Measurements from ENCODE around the gene GAS2L2. TPM values are rescaled to one million over a fixed set of nuclear protein-coding genes. Genes with fewer than 3 reads are reported as not detected.

The GAS2L2 gene
- total RNA-seq, 1 experiment from 2014 or later: 0.15 TPM

DNA sequence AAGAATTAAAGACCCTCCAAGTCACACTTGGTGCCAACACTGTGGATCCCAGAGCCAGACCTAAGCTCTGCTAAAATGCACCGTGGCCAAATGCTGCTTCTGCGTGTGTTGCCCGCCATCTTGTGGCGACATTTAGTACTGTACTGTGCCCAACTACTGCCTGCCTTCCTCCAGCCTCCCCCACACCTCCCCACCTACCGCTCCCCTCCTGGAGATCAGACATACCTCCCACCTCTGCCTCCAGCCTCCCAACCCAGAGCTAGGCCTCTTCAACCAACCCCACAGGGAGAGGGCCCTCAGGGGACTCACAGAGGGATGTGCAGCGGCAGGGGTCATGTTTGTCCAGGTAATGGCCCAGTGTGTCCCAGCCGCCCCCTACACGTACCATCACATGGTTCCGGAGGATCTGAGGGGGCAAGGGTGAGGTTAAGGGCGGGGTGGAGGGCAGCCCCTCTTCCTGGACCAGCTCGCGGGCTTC lies 5.5 kb downstream of the GAS2L2 start:
- Mint-ChIP-seq H3K36me3 (no peaks in the 10 kb centered on the region), H3K27me3 (ENCODE audit: low read depth) (peaks cover 48% of the 10 kb centered on the region), H3K4me1 (peaks cover 22% of the 10 kb centered on the region), H3K27ac (no peak overlapping the region), H3K4me3 (no peak overlapping the region), H3K9me3 (no peaks in the 10 kb centered on the region)
- TF ChIP-seq EMX1 (CRISPR knock-in tag; IDR thresholded peaks at IDR 0.05) (no peak), FOXK1 (CRISPR knock-in tag; IDR thresholded peaks at IDR 0.05) (no peak), HMGA2 (CRISPR knock-in tag; IDR thresholded peaks at IDR 0.05) (no peak), ZNF232 (CRISPR knock-in tag; IDR thresholded peaks at IDR 0.05) (no peak), ZNF121 (CRISPR knock-in tag; IDR thresholded peaks at IDR 0.05) (no peak), NFE2L1 (CRISPR knock-in tag; IDR thresholded peaks at IDR 0.05) (no peak), ZNF317 (CRISPR knock-in tag; IDR thresholded peaks at IDR 0.05; ENCODE audit: borderline replicate concordance, low read depth) (no peak)
- TF ChIP-seq, protein P1, sequence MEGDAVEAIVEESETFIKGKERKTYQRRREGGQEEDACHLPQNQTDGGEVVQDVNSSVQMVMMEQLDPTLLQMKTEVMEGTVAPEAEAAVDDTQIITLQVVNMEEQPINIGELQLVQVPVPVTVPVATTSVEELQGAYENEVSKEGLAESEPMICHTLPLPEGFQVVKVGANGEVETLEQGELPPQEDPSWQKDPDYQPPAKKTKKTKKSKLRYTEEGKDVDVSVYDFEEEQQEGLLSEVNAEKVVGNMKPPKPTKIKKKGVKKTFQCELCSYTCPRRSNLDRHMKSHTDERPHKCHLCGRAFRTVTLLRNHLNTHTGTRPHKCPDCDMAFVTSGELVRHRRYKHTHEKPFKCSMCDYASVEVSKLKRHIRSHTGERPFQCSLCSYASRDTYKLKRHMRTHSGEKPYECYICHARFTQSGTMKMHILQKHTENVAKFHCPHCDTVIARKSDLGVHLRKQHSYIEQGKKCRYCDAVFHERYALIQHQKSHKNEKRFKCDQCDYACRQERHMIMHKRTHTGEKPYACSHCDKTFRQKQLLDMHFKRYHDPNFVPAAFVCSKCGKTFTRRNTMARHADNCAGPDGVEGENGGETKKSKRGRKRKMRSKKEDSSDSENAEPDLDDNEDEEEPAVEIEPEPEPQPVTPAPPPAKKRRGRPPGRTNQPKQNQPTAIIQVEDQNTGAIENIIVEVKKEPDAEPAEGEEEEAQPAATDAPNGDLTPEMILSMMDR (IDR thresholded peaks at IDR 0.05): peak; percentile 85
- CTCF ChIA-PET: interaction anchor here (0.5 to 8.3 kb wide), 47 partner anchors 8 to 740 kb away, joined by 3 to 100 read pairs (median 4); partner anchors contain the start of genes AP2B1, C17orf50, PEX12 and RASL10B
- peak; percentile 80 for ATAC-seq
- POLR2A ChIA-PET: interaction anchor here (0.6 to 1.2 kb wide), 2 partner anchors 61 to 134 kb away, joined by 3 to 4 read pairs; partner anchors contain the start of gene TAF15
- DNase-seq (ENCODE audit: low spot score): peak; percentile 87

DNA sequence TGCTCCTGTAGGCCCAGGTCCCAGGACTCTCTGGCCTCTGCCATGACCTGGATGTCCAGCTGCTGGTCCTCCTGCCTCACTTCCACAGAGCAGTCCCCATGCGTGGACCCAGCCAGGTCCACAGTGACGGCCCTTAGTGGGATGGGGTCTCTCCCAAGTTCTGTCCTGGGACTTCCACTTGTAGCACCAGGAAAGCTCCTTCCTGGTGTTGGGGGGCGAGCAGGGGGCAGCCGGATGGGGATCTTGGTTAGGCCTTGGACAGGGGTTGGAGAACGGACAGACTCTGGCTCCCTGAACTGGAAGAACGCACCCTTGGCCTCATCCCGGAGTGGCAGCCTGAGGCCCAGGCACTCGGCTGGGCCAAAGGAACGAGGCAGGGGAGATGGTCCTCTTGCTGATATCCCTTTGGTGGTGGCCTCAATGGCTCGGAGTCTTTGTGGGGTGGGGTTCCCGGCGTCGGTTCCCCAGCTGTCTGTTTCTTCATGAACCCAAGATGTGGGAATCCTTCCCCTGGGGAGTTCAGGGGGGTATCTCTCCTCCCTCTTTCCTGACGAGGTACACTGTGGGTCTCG lies 7.2 kb downstream of the GAS2L2 start:
- no peaks in the 10 kb centered on the region for H3K9me3 Mint-ChIP-seq

More for the DNA sequence above, 7.2 kb downstream of the GAS2L2 start:
- H3K27me3 Mint-ChIP-seq (ENCODE audit: low read depth): peaks cover 55% of the 10 kb centered on the region
- DNase-seq (ENCODE audit: low spot score) (no peak), ATAC-seq (no peak)
- H3K36me3 Mint-ChIP-seq: 0 out of 2 replicates have a peak, but pooled peaks cover 1% of the 10 kb centered on the region
- ChIA-PET POLR2A (no interaction called here), CTCF (interaction anchor here (0.5 to 6.9 kb wide), 4 partner anchors 16 to 201 kb away, joined by 3 to 85 read pairs (median 20); partner anchors contain the start of gene RASL10B)
- TF ChIP-seq NFATC4 (CRISPR knock-in tag; IDR thresholded peaks at IDR 0.05): no peak
- no peak for TF ChIP-seq ZNF396 (CRISPR knock-in tag; IDR thresholded peaks at IDR 0.05; ENCODE audit: borderline replicate concordance)
- TF ChIP-seq ZNF423 (CRISPR knock-in tag; IDR thresholded peaks at IDR 0.05): no peak
- no peak for TF ChIP-seq ZNF416 (CRISPR knock-in tag; IDR thresholded peaks at IDR 0.05)
- TF ChIP-seq, protein P2, sequence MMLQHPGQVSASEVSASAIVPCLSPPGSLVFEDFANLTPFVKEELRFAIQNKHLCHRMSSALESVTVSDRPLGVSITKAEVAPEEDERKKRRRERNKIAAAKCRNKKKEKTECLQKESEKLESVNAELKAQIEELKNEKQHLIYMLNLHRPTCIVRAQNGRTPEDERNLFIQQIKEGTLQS (CRISPR knock-in tag; conservative IDR thresholded peaks at IDR 0.05): no peak
- no peak for TF ChIP-seq JAZF1 (CRISPR knock-in tag; IDR thresholded peaks at IDR 0.05)
- TF ChIP-seq FOXP1 (CRISPR knock-in tag; IDR thresholded peaks at IDR 0.05; ENCODE audit: borderline replicate concordance): no peak
- TF ChIP-seq EMX1 (CRISPR knock-in tag; IDR thresholded peaks at IDR 0.05): no peak
- no peak for TF ChIP-seq TEAD4 (CRISPR knock-in tag; IDR thresholded peaks at IDR 0.05)
- no peak for TF ChIP-seq ZNF232 (CRISPR knock-in tag; IDR thresholded peaks at IDR 0.05)
- TF ChIP-seq, protein P3, sequence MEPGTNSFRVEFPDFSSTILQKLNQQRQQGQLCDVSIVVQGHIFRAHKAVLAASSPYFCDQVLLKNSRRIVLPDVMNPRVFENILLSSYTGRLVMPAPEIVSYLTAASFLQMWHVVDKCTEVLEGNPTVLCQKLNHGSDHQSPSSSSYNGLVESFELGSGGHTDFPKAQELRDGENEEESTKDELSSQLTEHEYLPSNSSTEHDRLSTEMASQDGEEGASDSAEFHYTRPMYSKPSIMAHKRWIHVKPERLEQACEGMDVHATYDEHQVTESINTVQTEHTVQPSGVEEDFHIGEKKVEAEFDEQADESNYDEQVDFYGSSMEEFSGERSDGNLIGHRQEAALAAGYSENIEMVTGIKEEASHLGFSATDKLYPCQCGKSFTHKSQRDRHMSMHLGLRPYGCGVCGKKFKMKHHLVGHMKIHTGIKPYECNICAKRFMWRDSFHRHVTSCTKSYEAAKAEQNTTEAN (CRISPR knock-in tag; IDR thresholded peaks at IDR 0.05): no peak
- TF ChIP-seq GRHL2 (CRISPR knock-in tag; IDR thresholded peaks at IDR 0.05; ENCODE audit: insufficient replicate concordance, severe bottlenecking): no peak
- TF ChIP-seq HMGA2 (CRISPR knock-in tag; IDR thresholded peaks at IDR 0.05): no peak
- TF ChIP-seq RORB (CRISPR knock-in tag; IDR thresholded peaks at IDR 0.05): no peak
- TF ChIP-seq, protein P4, sequence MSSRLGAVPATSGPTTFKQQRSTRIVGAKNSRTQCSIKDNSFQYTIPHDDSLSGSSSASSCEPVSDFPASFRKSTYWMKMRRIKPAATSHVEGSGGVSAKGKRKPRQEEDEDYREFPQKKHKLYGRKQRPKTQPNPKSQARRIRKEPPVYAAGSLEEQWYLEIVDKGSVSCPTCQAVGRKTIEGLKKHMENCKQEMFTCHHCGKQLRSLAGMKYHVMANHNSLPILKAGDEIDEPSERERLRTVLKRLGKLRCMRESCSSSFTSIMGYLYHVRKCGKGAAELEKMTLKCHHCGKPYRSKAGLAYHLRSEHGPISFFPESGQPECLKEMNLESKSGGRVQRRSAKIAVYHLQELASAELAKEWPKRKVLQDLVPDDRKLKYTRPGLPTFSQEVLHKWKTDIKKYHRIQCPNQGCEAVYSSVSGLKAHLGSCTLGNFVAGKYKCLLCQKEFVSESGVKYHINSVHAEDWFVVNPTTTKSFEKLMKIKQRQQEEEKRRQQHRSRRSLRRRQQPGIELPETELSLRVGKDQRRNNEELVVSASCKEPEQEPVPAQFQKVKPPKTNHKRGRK (CRISPR knock-in tag; IDR thresholded peaks at IDR 0.05; ENCODE audit: borderline replicate concordance): no peak
- TF ChIP-seq ETV6 (CRISPR knock-in tag; IDR thresholded peaks at IDR 0.05): no peak
- TF ChIP-seq, protein P5, sequence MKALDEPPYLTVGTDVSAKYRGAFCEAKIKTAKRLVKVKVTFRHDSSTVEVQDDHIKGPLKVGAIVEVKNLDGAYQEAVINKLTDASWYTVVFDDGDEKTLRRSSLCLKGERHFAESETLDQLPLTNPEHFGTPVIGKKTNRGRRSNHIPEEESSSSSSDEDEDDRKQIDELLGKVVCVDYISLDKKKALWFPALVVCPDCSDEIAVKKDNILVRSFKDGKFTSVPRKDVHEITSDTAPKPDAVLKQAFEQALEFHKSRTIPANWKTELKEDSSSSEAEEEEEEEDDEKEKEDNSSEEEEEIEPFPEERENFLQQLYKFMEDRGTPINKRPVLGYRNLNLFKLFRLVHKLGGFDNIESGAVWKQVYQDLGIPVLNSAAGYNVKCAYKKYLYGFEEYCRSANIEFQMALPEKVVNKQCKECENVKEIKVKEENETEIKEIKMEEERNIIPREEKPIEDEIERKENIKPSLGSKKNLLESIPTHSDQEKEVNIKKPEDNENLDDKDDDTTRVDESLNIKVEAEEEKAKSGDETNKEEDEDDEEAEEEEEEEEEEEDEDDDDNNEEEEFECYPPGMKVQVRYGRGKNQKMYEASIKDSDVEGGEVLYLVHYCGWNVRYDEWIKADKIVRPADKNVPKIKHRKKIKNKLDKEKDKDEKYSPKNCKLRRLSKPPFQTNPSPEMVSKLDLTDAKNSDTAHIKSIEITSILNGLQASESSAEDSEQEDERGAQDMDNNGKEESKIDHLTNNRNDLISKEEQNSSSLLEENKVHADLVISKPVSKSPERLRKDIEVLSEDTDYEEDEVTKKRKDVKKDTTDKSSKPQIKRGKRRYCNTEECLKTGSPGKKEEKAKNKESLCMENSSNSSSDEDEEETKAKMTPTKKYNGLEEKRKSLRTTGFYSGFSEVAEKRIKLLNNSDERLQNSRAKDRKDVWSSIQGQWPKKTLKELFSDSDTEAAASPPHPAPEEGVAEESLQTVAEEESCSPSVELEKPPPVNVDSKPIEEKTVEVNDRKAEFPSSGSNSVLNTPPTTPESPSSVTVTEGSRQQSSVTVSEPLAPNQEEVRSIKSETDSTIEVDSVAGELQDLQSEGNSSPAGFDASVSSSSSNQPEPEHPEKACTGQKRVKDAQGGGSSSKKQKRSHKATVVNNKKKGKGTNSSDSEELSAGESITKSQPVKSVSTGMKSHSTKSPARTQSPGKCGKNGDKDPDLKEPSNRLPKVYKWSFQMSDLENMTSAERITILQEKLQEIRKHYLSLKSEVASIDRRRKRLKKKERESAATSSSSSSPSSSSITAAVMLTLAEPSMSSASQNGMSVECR (CRISPR knock-in tag; IDR thresholded peaks at IDR 0.05; ENCODE audit: borderline replicate concordance): no peak
- TF ChIP-seq, protein P6, sequence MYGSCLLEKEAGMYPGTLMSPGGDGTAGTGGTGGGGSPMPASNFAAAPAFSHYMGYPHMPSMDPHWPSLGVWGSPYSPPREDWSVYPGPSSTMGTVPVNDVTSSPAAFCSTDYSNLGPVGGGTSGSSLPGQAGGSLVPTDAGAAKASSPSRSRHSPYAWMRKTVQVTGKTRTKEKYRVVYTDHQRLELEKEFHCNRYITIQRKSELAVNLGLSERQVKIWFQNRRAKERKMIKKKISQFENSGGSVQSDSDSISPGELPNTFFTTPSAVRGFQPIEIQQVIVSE (CRISPR knock-in tag; IDR thresholded peaks at IDR 0.05; ENCODE audit: borderline replicate concordance): no peak
- no peak for TF ChIP-seq ZBTB21 (CRISPR knock-in tag; IDR thresholded peaks at IDR 0.05; ENCODE audit: borderline replicate concordance)
- TF ChIP-seq ZNF317 (CRISPR knock-in tag; IDR thresholded peaks at IDR 0.05; ENCODE audit: borderline replicate concordance, low read depth): no peak
- H3K4me1 Mint-ChIP-seq: peaks cover 17% of the 10 kb centered on the region
- H3K27ac Mint-ChIP-seq: no peak overlapping the region
- no peak overlapping the region for H3K4me3 Mint-ChIP-seq
